NCI-H69 (cell line): ENCODE results near the gene NHP2.
"Not testable (repeated sequence)": the region's sequence is repeated elsewhere in the genome, so short reads cannot be mapped to it uniquely, and the experiment has no call there.

Source experiments
- DNase-seq: peaks from one replicate; lab custom pipeline; 2025; lab: John Stamatoyannopoulos, UW

Gene NHP2

DNA sequence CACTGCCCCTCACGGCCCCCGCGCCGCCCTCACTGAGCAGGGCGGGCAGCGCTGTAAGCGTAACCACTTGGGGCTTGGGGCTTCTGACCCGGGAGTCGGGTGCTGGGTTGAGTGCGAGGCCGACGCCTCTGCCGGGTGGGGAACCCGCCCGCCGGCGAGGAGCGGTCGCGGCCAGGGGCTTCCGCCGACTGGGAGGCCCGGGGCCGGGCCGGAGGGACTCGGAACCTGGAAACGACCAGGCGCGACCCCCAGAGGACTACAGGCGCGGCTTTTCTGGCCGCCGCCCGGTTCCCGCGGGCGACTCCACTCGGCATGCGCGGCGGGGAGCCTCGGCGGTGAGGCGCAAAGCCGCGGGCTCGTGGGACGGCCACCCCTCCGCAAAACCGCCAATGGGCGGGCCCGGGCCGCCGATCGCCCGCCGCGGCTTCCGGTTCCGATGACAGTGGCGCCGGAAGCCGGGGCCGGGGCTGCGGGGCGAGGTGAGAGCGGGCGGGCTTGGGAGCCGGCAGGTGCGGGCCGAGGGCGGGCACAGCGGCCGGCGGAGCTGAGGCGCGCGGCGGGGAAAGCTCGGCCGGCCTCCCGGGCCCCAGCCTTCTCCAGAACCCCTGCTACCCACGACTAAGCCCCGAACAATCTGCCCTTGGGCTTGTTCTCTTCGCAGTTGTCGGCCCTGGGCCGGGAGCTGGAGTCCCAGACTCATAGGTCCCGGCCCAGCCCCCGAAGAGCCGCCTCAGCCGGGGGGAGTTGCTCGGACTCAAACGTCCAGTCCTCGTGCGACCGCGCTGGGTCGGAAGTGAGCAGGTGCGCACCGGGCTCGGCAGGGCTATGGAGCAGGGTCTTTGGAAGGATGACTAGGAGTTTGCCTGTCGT, 22.9 kb downstream of the NHP2 start, which contains the start of gene RMND5B:
Gene RMND5B, plus strand, starts transcription at position 439 of the 870 bp plus-strand sequence. CDS start 7,106 bp downstream, outside the sequence.
- peak; percentile 94 for DNase-seq

DNA sequence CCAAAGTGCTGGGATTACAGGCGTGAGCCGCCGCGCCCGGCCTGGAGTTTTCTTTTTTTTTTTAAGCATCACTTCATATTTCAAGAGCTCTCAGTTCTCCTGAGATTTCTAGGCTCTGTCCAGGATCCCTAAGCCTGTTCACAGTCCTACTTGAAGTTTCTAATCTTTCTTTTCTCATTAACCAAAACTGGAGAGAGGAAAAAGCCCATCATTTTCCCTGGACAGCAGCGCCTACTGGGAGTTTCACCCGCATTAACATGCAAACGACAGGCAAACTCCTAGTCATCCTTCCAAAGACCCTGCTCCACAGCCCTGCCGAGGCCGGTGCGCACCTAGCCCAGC, 23.5 kb downstream of the NHP2 start:
- not testable (repeated sequence) for DNase-seq

DNA sequence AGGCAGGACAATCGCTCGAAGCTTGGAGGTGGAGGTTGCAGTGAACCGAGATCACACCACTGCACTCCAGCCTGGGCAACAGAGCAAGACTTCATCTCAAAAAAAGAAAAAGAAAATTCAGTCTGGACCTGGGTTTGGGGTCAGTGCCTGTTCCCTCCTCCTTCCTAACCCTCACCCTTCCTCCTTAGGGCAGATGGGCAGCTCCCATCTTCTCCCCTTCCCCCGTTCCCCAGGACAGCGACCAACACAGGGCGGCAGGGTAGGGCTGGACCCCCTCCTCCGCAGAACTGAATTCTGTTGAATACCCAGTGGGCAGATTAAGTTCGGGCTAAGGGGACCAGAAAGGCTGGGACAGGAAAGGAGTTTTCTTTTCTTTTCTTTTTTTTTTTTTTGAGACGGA, 24.4 kb downstream of the NHP2 start:
- no peak for DNase-seq

DNA sequence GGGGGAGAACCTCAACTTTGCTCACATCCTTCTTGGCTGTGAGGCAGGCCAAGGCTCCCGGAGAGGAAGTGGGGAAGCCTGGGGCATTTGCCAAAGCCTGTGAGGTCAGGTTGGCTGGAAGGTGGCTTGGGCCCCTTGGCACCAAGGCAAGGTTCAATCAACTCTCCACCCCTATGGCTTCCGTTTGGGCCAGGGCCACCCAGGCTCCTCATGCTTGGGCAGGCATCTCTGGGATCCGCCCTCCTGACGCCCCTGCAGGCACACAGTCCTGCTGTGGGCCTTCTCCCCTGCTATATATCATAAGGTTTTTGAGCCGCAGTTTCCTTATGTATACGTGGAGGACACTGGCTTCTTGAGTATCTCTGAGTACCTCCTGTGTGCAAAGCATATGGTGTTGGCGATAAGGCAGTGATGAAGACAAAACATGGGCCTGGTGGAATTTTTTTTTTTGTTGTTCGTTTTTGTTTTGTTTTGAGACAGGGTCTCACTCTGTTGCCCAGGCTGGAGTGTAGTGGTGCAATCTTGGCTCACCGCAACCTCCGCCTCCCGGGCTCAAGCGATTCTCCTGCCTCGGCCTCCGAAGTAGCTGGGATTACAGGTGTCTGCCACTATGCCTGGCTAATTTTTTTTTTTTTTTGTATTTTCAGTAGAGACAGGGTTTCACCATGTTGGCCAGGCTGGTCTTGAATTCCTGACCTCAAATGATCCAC, 26.2 kb downstream of the NHP2 start:
- DNase-seq = not testable (repeated sequence)

DNA sequence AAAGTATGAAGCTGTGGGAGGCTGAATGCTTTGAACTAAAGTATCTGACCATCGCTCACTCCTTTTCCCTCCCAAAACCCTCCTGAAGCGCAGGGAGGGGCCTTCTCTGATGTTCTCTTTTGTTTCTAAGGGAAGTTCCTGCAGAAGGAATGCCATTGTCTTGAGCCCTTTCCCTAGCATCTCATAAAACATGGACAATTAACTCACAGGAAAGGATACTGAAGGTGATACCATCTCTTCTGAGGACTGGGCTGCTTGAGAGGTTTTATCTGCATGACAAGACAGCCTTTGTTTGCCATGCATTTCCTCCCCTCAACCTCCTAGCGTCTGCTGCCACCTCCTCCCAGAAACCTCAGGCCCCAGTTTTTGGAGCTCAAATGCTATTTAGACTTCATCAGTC, 27.1 kb downstream of the NHP2 start:
- DNase-seq = no peak

DNA sequence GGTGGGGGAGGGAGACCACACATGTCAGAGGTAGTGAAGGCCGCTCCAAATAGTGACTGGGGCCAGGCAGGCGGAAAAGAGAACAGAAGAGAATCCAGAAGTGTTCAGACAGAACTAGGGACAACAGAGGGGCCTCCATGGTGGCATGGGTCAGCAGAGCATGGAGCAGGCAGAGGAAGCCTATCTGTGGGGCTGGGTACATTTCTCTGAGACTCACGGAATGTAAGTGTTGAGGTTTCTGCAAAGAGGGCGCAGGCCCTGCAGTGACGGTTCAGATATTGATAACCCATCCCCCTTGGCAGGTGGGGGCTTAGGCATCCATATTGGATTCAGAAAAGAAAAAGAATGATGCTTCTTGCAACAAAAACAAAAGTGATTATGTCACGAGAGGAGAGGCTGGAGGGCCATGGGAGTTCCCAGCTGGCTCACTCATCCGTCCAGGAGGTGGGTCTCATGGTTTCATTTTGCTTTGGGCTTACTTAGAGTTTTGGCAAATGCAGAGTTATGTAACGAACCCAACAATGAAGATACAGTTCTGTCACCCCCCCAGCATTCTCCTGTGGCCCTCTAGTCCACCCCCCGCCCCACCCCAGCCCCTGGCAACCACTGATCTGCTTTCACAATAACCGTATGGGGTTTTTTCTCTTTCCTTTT, 28.3 kb downstream of the NHP2 start:
- DNase-seq = no peak

DNA sequence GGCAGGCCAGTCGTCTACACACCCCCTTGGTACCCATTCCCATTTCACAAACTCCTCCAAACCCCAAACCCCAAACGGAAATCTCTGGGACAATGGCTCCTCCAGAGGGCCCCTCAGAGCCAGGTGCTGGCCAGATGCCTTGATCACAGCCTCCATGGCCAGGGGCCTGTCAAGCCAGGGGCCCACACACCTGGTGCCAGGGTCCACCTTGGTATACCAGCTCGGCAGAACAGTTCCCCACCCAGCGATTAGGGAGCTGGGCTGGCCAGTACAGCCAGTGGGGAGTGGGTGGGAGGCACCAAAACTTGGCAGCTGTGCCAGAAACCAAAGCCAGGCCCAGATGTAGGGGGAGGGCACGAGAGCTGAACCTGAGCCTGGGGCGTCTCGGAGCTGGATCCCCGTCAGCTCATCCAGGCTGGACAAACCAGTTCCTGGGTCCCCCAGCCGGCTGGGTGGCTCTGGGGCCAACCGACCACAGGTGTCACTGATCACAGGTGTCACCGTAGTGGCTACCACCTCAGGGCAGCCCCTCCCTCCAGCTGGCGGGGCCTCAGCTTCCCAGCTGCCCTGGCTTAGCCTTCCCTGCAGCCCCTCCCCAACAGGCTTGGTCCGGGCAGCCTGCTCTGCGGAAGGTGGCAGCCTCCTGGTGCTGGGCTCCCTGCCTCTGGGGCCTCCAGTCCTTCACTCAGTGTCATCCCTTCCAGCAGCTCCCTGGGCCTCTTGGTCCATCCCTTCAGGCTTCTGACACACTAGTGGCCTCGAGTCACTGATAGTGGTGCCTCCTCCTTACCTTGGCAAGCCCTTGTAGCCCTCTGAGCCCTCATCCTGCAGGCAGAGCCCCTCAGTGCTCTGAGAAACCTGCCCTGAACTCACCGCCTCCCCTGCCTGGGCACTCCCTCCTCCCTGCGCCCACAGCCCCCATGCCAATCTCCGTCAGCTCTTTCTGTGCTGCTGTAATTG, 29.4 kb downstream of the NHP2 start:
- no peak for DNase-seq

DNA sequence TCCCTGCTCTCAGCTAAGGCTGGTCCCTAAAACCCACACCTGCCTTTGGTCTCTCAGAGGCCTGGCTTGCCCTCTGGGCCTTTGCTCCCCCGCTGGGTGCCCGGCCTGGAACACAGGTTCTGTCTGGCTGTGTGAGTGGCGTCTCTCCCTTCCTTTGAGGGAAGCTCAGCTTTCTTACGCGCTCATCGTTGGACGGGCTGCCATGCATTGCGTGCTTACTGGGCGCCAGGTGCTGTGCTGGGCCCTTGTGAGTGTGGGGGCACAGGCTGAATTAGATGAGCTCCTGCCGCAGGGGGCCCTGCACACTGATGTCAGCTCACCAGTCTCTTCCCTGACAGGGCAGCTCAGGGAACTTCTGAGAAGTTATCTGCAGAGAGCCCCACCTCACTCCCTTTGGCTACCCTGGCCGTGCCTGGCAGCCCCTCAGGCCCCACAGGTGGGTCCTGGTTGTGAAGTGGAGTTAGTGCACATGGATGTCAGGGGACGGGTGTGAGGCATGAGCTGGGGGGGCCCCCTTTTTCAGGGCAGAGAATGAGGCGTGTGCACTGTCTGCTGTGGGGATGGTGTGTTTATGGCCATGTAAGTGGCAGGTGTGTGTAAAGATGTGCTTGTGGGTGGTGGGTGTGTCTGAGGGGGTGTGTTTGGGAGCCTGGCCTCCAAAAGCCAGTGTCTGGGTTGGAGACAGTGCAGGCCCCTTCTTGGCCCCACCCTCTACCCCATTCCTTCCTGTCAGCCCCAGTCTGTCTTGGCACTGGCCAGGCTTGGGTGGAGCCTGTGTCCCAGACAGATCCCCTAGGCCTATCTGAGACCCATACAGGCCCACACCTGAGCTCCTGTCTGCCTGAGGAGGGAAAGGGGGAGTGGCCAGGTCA, 30.4 kb downstream of the NHP2 start:
- no peak for DNase-seq

DNA sequence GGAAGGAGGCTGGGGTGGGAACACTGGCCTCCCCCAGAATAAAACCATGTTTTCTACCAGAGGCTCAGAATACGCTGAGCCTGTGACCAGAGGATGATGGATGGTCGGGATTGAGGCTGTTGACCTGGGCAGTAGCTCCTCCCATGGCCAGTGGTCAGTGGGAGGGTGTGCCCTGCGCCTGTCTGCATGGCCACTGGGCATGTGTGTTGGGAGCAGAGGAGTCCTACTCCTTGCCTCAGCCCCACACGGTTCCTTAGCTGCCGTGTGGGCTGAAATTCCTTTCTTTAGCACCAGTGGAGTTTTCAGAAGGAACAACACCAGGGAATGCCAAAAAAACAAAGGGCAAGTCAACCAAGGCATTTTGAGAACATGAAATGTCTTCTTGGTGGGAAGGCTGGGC, 31.3 kb downstream of the NHP2 start:
- DNase-seq = no peak

DNA sequence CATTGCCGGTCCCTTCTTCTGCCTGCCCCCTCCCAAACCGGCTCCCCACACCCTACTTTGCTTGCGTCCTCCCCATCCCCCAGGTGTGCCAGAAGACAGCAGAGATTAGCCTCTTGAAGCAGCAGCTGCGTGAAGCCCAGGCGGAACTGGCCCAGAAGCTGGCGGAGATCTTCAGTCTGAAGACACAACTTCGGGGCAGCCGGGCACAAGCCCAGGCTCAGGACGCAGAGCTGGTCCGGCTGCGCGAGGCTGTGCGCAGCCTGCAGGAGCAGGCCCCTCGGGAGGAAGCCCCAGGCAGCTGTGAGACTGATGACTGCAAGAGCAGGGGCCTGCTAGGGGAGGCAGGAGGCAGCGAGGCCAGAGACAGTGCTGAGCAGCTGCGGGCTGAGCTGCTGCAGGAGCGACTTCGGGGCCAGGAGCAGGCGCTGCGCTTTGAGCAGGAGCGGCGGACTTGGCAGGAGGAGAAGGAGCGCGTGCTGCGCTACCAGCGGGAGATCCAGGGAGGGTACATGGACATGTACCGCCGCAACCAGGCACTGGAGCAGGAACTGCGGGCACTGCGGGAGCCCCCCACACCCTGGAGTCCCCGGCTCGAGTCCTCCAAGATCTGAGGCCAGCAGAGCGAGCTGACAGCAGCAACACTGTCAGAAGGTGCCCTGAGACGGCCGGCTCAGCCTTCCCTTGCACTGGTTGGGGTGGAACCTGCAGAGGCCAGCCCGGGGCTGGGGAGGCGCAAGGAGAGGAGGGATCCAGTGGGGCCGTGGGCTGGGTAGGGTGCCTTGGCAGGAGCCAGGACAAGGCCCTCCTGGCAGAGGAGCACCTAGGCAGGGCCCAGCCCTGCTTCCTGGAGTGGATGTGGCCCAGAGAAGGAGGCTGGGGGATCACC, 32.1 kb downstream of the NHP2 start:
- DNase-seq = no peak

DNA sequence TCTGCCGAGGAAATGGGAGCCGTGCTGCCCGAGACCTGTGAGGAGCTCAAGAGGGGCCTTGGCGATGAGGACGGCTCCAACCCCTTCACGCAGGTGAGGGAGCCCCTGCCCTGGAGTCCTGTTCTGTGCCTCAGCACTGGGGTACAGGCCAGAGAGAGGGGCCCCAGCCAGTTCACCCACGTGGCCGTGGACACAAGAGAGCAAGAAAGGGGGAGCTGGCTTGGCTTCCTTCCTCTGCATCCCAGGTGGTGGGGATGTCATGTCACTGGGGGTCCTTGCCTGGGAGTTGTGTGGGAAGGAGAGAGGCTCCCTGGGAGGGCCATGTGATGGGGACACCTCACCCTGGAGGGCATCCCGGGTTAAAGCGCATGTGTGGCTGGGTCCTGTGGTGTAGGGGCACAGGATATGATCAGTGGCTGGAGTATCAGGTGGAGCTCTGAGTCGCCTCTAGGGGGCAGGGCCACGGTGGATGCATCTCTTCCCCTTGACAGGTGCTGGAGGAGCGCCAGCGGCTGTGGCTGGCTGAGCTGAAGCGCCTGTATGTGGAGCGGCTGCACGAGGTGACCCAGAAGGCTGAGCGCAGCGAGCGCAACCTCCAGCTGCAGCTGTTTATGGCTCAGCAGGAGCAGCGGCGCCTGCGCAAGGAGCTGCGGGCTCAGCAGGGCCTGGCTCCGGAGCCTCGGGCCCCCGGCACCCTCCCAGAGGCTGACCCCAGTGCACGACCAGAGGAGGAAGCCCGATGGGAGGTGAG, 32.9 kb downstream of the NHP2 start:
- DNase-seq = peak; percentile 98

DNA sequence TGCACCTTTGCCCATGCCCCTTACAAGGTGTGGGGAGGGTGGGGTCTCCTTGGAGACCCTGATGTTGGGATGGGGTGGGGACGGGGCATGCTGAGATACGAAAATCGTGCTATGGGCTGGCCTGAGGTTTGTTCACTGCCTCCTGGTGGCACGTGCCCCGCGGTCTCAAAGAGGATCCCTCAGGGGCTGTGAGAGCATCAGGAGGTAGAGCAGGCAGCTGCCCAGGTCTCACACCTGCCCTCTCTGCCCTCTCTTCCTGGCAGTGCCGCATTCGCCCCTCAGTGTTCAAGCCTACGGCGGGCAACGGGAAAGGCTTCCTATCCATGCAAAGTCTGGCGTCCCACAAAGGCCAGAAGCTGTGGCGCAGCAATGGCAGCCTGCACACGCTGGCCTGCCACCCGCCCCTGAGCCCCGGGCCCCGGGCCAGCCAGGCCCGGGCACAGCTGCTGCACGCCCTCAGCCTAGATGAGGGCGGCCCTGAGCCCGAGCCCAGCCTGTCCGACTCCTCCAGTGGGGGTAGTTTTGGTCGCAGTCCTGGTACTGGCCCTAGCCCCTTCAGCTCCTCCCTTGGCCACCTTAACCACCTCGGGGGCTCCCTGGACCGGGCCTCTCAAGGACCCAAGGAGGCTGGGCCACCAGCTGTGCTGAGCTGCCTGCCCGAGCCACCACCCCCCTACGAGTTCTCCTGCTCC, 33.6 kb downstream of the NHP2 start:
- DNase-seq = no peak

DNA sequence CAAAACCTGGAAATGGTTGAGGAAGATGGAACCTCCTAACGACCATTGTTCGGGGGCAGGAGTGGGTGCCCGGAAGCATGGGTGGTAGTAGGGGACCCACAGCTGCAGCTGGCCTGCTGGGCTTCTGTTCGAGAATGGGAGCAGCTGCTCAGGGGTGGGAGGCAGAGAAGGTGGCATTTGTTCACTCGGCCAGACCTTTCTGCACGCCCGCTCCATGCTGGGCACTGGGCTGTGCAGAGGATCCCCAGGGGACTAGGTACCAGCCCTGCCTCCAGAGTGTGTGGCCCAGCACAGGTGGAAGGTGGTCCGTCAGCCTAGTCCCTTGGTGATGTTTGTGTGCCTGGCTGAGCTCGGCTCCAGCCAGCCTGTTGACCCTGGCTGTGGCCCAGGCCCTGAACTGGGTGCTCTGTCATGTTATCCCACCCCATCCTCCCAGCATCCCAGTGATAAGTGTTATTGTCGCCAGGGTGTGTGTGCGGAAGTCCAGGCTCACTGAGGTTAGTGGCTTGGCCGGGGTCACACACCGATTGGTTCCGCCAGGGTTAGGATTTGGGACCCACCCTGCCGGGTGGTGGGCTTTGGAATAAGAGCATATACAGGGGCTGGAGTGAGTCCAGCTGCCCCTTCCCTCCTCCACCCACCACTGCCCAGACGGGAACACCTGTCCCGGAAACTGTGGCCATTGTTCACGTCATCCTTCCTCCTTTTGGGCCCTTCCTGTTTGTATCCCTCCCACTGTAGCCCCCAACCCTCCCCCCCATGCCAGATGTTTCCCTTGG, 35.6 kb downstream of the NHP2 start:
- no peak for DNase-seq

DNA sequence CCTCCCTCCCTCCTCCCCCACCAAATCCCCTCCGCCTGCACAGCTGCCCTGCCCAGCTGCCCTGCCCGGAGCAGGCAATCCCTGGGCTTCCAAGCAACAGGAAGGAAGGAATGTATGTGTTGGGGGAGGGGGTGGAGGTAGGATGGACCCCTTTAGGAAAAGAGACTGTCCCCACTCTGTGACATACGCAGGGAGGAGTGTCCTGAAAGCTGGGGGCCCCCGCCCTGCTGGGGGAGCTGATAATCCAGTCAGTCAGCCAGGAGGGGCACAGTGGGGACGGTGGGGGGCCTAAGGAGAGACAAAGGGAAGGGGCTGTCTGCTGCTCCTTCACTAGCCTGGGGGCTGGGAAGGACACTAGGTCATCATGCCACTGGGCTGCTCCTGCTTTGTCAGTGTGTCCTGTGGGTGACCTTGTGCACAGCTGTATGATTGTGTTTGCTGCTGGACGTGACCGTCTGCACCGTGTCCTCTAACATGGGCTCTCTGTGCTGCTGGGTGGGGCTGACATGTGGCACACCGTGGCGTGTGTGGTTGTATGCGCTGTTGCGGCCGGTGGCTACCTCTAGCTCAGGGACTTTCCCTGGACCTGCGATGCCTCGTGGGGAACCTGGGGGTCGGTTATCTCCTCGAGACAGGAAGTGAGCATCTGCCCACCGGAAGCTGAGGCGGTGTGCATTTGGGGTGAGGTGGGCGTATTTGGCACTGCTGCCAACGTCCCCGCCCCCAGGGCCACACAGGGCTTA, 37.4 kb downstream of the NHP2 start:
- no peak for DNase-seq

DNA sequence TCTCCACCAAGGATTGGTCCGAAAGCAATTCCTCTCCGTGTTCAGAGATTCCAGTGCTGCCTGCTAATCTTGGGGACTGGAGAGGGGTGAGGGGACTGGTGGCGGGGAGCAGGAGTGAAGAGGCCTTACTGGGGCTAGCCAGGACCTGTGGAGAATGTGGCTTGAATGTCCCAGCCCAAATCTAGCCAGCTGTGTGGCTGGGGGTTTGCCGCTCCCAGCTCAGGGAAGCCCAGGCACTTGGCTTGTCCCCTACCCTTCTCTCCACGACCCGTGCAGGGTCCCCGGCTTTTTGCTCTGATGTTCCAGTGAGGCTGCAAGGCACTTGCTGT, 37.9 kb downstream of the NHP2 start:
- no peak for DNase-seq

DNA sequence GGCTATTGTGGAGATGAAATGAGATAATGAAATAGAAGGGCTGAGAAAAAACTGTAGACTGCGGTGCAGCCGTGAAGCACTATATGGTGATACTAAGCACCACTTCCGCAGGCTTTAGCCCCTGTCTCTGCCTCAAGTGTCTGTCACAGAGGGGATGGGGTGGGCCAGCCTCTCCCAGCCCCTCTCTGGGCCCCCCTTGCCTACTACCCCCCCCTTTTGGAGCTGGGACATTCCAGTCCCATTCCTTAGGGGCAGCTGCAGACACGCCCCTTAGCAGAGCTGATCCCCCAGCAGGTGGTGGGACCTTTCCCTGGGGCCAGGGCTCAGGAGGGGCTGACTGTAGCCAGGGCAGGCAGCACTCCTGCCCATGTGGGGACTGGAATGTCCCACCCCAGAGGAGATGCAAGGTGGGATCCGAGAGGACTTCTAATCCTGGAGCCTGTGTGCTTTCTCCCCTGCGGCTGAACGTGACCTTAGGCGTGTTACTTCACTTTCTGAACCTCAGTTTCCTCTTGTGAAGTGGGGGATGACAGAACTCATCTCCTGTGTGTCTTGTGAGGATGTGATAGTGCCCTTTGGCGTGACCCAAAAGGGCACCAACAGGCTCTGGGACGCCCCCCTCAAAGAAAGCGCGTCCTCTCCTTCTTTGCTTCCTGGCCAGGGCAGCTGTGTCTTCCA, 38.4 kb downstream of the NHP2 start:
- DNase-seq = no peak
